Measurements from ENCODE around the gene PLCB1.

GRCh38 chr20:8389381-8390036 lies 257.4 kb downstream of the PLCB1 start:
- no peak for TF ChIP-seq GATA2 (IDR thresholded peaks at IDR 0.05; ENCODE audit: low read depth, low read length)
- no peak for TF ChIP-seq GATA3 (IDR thresholded peaks at IDR 0.05; ENCODE audit: low read depth, low read length)
